ENCODE measurements around the gene SCYGR2.

Gene SCYGR2

DNA sequence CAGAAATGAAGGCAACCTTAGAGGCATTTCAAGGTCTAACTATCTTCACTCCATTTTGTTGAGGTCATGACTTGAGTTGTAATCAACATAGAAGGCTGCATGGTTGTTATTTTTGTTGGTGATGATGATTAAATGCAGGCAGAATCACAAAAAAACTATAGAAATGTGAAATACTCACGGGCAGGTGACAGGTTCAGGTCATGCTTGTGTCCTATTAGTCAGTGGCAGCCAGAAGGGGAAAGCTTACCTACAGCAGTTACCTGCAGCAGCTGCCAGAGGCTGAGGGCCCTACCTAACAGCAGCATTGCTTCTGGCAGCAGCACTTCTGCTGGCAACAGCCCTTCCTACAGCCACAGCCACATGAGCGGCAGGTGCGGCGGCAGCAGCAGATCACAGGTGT is 15.6 kb downstream of the SCYGR2 start:
- no peaks in the 10 kb centered on the region for H3K9me3 ChIP-seq (ENCODE audit: control insufficient read depth, low read length)
- peak overlapping the region in 1 of 2 experiments; percentile 84 for H3K14ac ChIP-seq (ENCODE audit: low read length in 2 of 2)
- H2BK15ac ChIP-seq (ENCODE audit: low read depth, poor library complexity, severe bottlenecking): no peak overlapping the region
- no peak overlapping the region for H4K8ac ChIP-seq (ENCODE audit: low read length)
- H4K91ac ChIP-seq (ENCODE audit: low read length): no peak overlapping the region
- no peak overlapping the region for H3K27ac ChIP-seq (ENCODE audit: low read length, poor library complexity, severe bottlenecking)
- no peak overlapping the region for H3K23ac ChIP-seq (ENCODE audit: low read length in 2 of 2)
- DNase-seq: no peak
- no peak overlapping the region for H3K4me3 ChIP-seq (ENCODE audit: insufficient read depth in 1 of 2, low read depth in 1 of 2, low read length in 2 of 2)
- 76% methylated on average over 1 of the region's 4 CpGs for WGBS
- no peak overlapping the region for H3K4ac ChIP-seq (ENCODE audit: low read depth in 1 of 2, low read length in 2 of 2)
- H2BK5ac ChIP-seq (ENCODE audit: low read depth, low read length, poor library complexity, severe bottlenecking): no peak overlapping the region
- no peaks in the 10 kb centered on the region for H3K36me3 ChIP-seq (ENCODE audit: control insufficient read depth in 1 of 2, insufficient read depth in 2 of 2, low read depth in 1 of 2, low read length in 2 of 2)
- no peak overlapping the region for H2BK12ac ChIP-seq (ENCODE audit: low read length in 2 of 2)
- no peaks in the 10 kb centered on the region for H3K79me1 ChIP-seq (replicated peaks; ENCODE audit: low read length, poor library complexity, severe bottlenecking)
- no peak overlapping the region for H2AK5ac ChIP-seq (ENCODE audit: low read length, severe bottlenecking)
- no peak overlapping the region for H2BK120ac ChIP-seq (ENCODE audit: low read depth, low read length)
- H3K9ac ChIP-seq (ENCODE audit: low read length): no peak overlapping the region
- no peak overlapping the region for H3K4me2 ChIP-seq (ENCODE audit: low read length, poor library complexity, severe bottlenecking)
- no peak overlapping the region for H3K18ac ChIP-seq (ENCODE audit: low read depth in 1 of 2, low read length in 2 of 2)
- peaks cover 0 to 6% of the 10 kb centered on the region in 2 experiments for H3K27me3 ChIP-seq (ENCODE audit: control insufficient read depth in 1 of 2, insufficient read depth in 1 of 2, low read length in 2 of 2)
- peaks cover 2% of the 10 kb centered on the region for H3K4me1 ChIP-seq (ENCODE audit: control insufficient read depth, insufficient read depth, low read depth, low read length)
- no peak overlapping the region for H2AFZ ChIP-seq (ENCODE audit: low read depth, low read length)

DNA sequence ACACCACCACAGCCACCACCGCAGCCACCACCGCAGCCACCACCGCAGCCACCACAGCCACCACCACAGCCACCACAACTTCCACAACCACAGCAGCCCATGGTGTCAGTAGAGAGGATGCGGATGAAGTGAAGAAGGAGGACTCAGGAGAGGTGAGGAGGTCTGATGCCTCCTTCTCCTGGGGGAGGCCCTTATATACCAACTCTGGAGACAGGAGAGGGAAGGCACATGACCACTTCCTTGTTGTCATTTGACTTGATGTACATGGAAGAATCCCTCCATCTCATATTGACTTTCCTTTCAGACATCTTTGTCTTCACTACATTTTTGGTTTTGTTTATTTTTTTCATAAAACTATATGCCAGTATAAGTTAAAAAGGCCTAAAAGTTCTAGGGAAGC is 16.0 kb downstream of the SCYGR2 start, which contains the start of gene SCYGR3:
Gene SCYGR3 (minus strand): TSS at position 101 of the 400 bp plus-strand sequence. CDS start 0 bp downstream, at position 101.
- no peak within 1 kb of the TSS for H3K27ac ChIP-seq (ENCODE audit: low read length, poor library complexity, severe bottlenecking)

DNA sequence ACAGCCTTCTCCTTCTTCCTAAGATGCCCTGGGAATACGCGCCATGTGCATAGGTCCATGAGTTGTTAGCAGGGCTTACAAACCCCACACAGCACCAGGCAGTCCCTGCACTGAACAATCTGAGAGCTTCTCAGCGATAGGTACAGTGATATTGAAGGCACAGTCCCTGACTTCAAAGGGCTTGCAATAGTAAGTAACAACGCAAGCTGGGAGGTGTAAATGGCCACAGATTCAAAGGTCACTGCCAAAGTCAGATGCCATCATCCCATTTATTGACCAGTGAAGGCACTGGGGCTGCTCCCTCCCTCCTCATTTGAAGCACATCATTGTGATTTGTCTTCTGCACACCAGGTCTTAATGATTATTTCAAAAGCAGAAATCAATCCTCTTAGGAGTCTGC is 16.5 kb downstream of the SCYGR2 start:
- Histone ChIP-seq H3K4ac (ENCODE audit: low read depth in 1 of 2, low read length in 2 of 2) (no peak overlapping the region), H2BK15ac (ENCODE audit: low read depth, poor library complexity, severe bottlenecking) (no peak overlapping the region), H3K9ac (ENCODE audit: low read length) (no peak overlapping the region), H2AK5ac (ENCODE audit: low read length, severe bottlenecking) (no peak overlapping the region), H3K18ac (ENCODE audit: low read depth in 1 of 2, low read length in 2 of 2) (no peak overlapping the region), H3K4me1 (ENCODE audit: control insufficient read depth, insufficient read depth, low read depth, low read length) (peaks cover 2% of the 10 kb centered on the region), H2BK12ac (ENCODE audit: low read length in 2 of 2) (no peak overlapping the region), H4K8ac (ENCODE audit: low read length) (no peak overlapping the region), H4K91ac (ENCODE audit: low read length) (no peak overlapping the region), H3K27me3 (ENCODE audit: control insufficient read depth in 1 of 2, insufficient read depth in 1 of 2, low read length in 2 of 2) (peaks cover 0 to 6% of the 10 kb centered on the region in 2 experiments), H3K23ac (ENCODE audit: low read length in 2 of 2) (no peak overlapping the region), H3K9me3 (ENCODE audit: control insufficient read depth, low read length) (no peaks in the 10 kb centered on the region), H3K36me3 (ENCODE audit: control insufficient read depth in 1 of 2, insufficient read depth in 2 of 2, low read depth in 1 of 2, low read length in 2 of 2) (no peaks in the 10 kb centered on the region), H3K27ac (ENCODE audit: low read length, poor library complexity, severe bottlenecking) (no peak overlapping the region), H3K4me2 (ENCODE audit: low read length, poor library complexity, severe bottlenecking) (no peak overlapping the region), H3K14ac (ENCODE audit: low read length in 2 of 2) (no peak overlapping the region), H3K4me3 (ENCODE audit: insufficient read depth in 1 of 2, low read depth in 1 of 2, low read length in 2 of 2) (no peak overlapping the region), H2AFZ (ENCODE audit: low read depth, low read length) (no peak overlapping the region), H3K79me1 (replicated peaks; ENCODE audit: low read length, poor library complexity, severe bottlenecking) (no peaks in the 10 kb centered on the region), H2BK5ac (ENCODE audit: low read depth, low read length, poor library complexity, severe bottlenecking) (no peak overlapping the region), H2BK120ac (ENCODE audit: low read depth, low read length) (no peak overlapping the region)
- DNase-seq: no peak
- 87% methylated on average over 4 of the region's 4 CpGs for WGBS

More for the DNA sequence above, 16.0 kb downstream of the SCYGR2 start, which contains the start of gene SCYGR3:
- H3K9ac ChIP-seq (ENCODE audit: low read length): no peak within 1 kb of the TSS
- no peak for DNase-seq
- H3K14ac ChIP-seq (ENCODE audit: low read length in 2 of 2): peak within 1 kb of the TSS in 1 of 2 experiments; percentile 84
- H3K4me1 ChIP-seq (ENCODE audit: control insufficient read depth, insufficient read depth, low read depth, low read length): peaks cover 2% of the 10 kb centered on the region
- no peaks in the 10 kb centered on the region for H3K79me1 ChIP-seq (replicated peaks; ENCODE audit: low read length, poor library complexity, severe bottlenecking)
- no peak within 1 kb of the TSS for H3K4me2 ChIP-seq (ENCODE audit: low read length, poor library complexity, severe bottlenecking)
- H3K23ac ChIP-seq (ENCODE audit: low read length in 2 of 2): no peak within 1 kb of the TSS
- no peak within 1 kb of the TSS for H2BK15ac ChIP-seq (ENCODE audit: low read depth, poor library complexity, severe bottlenecking)
- no peak within 1 kb of the TSS for H2BK5ac ChIP-seq (ENCODE audit: low read depth, low read length, poor library complexity, severe bottlenecking)
- H4K91ac ChIP-seq (ENCODE audit: low read length): no peak within 1 kb of the TSS
- H3K27me3 ChIP-seq (ENCODE audit: control insufficient read depth in 1 of 2, insufficient read depth in 1 of 2, low read length in 2 of 2): peaks cover 0 to 6% of the 10 kb centered on the region in 2 experiments
- no CpG with 5 or more reads among the region's 4 CpGs for WGBS
- H2BK12ac ChIP-seq (ENCODE audit: low read length in 2 of 2): no peak within 1 kb of the TSS
- H3K9me3 ChIP-seq (ENCODE audit: control insufficient read depth, low read length): no peaks in the 10 kb centered on the region
- H3K36me3 ChIP-seq (ENCODE audit: control insufficient read depth in 1 of 2, insufficient read depth in 2 of 2, low read depth in 1 of 2, low read length in 2 of 2): no peaks in the 10 kb centered on the region
- H3K18ac ChIP-seq (ENCODE audit: low read depth in 1 of 2, low read length in 2 of 2): no peak within 1 kb of the TSS
- H2AK5ac ChIP-seq (ENCODE audit: low read length, severe bottlenecking): no peak within 1 kb of the TSS
- no peak within 1 kb of the TSS for H2AFZ ChIP-seq (ENCODE audit: low read depth, low read length)
- no peak within 1 kb of the TSS for H3K4ac ChIP-seq (ENCODE audit: low read depth in 1 of 2, low read length in 2 of 2)
- no peak within 1 kb of the TSS for H3K4me3 ChIP-seq (ENCODE audit: insufficient read depth in 1 of 2, low read depth in 1 of 2, low read length in 2 of 2)
- H4K8ac ChIP-seq (ENCODE audit: low read length): no peak within 1 kb of the TSS
- no peak within 1 kb of the TSS for H2BK120ac ChIP-seq (ENCODE audit: low read depth, low read length)

DNA sequence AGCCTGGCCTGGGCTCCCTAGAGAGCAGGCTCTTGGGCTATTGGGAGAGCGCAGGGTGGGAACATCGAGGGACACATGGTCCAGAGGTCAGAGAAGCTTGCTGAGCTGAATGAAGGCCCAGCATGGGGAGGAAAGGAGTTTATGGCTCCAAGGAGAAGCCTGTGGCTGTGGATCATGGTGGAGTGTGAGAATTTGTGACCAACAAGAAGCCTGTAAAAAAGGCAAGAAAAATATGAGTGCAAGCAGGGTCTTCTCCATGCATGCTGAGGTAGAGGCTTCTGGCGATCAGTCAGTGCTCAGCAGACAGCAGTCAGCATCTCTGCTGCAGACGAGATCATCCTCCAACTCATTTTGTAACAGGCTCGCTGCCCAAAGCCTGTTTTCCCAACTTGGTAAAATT is 17.2 kb downstream of the SCYGR2 start:
- Histone ChIP-seq H2AK5ac (ENCODE audit: low read length, severe bottlenecking) (no peak overlapping the region), H3K4me1 (ENCODE audit: control insufficient read depth, insufficient read depth, low read depth, low read length) (peaks cover 2% of the 10 kb centered on the region), H2BK120ac (ENCODE audit: low read depth, low read length) (no peak overlapping the region), H3K4ac (ENCODE audit: low read depth in 1 of 2, low read length in 2 of 2) (no peak overlapping the region), H3K23ac (ENCODE audit: low read length in 2 of 2) (no peak overlapping the region), H2BK15ac (ENCODE audit: low read depth, poor library complexity, severe bottlenecking) (no peak overlapping the region), H2AFZ (ENCODE audit: low read depth, low read length) (no peak overlapping the region), H3K36me3 (ENCODE audit: control insufficient read depth in 1 of 2, insufficient read depth in 2 of 2, low read depth in 1 of 2, low read length in 2 of 2) (no peaks in the 10 kb centered on the region), H3K27me3 (ENCODE audit: control insufficient read depth in 1 of 2, insufficient read depth in 1 of 2, low read length in 2 of 2) (peaks cover 0 to 6% of the 10 kb centered on the region in 2 experiments), H3K14ac (ENCODE audit: low read length in 2 of 2) (no peak overlapping the region), H4K8ac (ENCODE audit: low read length) (no peak overlapping the region), H4K91ac (ENCODE audit: low read length) (no peak overlapping the region), H2BK5ac (ENCODE audit: low read depth, low read length, poor library complexity, severe bottlenecking) (no peak overlapping the region), H3K4me3 (ENCODE audit: insufficient read depth in 1 of 2, low read depth in 1 of 2, low read length in 2 of 2) (no peak overlapping the region), H3K18ac (ENCODE audit: low read depth in 1 of 2, low read length in 2 of 2) (no peak overlapping the region), H3K9me3 (ENCODE audit: control insufficient read depth, low read length) (no peaks in the 10 kb centered on the region), H3K9ac (ENCODE audit: low read length) (no peak overlapping the region), H3K27ac (ENCODE audit: low read length, poor library complexity, severe bottlenecking) (no peak overlapping the region), H2BK12ac (ENCODE audit: low read length in 2 of 2) (no peak overlapping the region), H3K79me1 (replicated peaks; ENCODE audit: low read length, poor library complexity, severe bottlenecking) (no peaks in the 10 kb centered on the region), H3K4me2 (ENCODE audit: low read length, poor library complexity, severe bottlenecking) (no peak overlapping the region)
- WGBS: 76% methylated on average over 5 of the region's 5 CpGs
- DNase-seq: no peak

Measured in mesenchymal stem cell (in vitro differentiated cells and primary cell).